SU-DHL-6 (cell line): ENCODE results near the gene VIPR2.

ENCODE experiments used
- H2AFZ ChIP-seq: fragments of 200-600 bp; sonication (generic); 2 replicates; pipeline ENCODE4 v1.6.1; 2014; ENCODE audit warnings: low read depth, mild to moderate bottlenecking, moderate library complexity, mixed read lengths, antibody characterized with exemption, low read length; ENCODE audit not compliant: severe bottlenecking
- H3F3A ChIP-seq: fragments of 200-600 bp; shearing (Covaris generic); 2 replicates; pipeline ENCODE4 v1.6.0; 2016; ENCODE audit warnings: antibody characterized with exemption, mild to moderate bottlenecking; ENCODE audit not compliant: insufficient read depth
- H3K27ac ChIP-seq: fragments of 200-600 bp; sonication (generic); 2 replicates; pipeline ENCODE4 v1.5.1; 2016; ENCODE audit warnings: low read depth, mild to moderate bottlenecking, low read length, moderate library complexity, mixed read lengths
- H3K27me3 ChIP-seq: fragments of 200-600 bp; sonication (generic), shearing (Covaris generic); 2 replicates; pipeline ENCODE4 v1.6.0; 2014; ENCODE audit warnings: mild to moderate bottlenecking, low read length
- H3K36me3 ChIP-seq: fragments of 200-600 bp; sonication (generic); 2 replicates; pipeline ENCODE4 v1.6.1; 2014; ENCODE audit warnings: mild to moderate bottlenecking, low read length, mixed read lengths
- H3K4me2 ChIP-seq: fragments of 300-600, 200-600 bp; shearing (Covaris generic), sonication (generic); 2 replicates; pipeline ENCODE4 v1.6.0; 2014; ENCODE audit warnings: low read length, low read depth, mild to moderate bottlenecking; ENCODE audit not compliant: poor library complexity, severe bottlenecking
- H3K4me3 ChIP-seq: fragments of 200-600 bp; sonication (generic); 2 replicates; pipeline ENCODE4 v1.5.1; 2014; ENCODE audit warnings: antibody characterized with exemption, low read length, mild to moderate bottlenecking, mixed read lengths; ENCODE audit not compliant: insufficient read depth, poor library complexity, severe bottlenecking
- H3K79me2 ChIP-seq: fragments of 200-600 bp; sonication (generic); 2 replicates; pipeline ENCODE4 v1.6.1; 2014; ENCODE audit warnings: mild to moderate bottlenecking, low read length, moderate library complexity; ENCODE audit not compliant: insufficient read depth
- H3K9ac ChIP-seq: fragments of 200-600 bp; sonication (generic); 2 replicates; pipeline ENCODE4 v1.7.0; 2014; ENCODE audit warnings: mild to moderate bottlenecking, low read length
- H3K9me2 ChIP-seq: fragments of 200-600 bp; sonication (generic); replicated peaks from 2 replicates; pipeline ENCODE4 v1.6.1; 2014; ENCODE audit warnings: low read length; ENCODE audit not compliant: insufficient read depth
- H3K9me3 ChIP-seq: fragments of 200-600 bp; sonication (generic); 2 replicates; pipeline ENCODE4 v1.6.1; 2014; ENCODE audit warnings: low read length, mixed read lengths; ENCODE audit not compliant: insufficient read depth
- H4K20me1 ChIP-seq: fragments of 200-600 bp; sonication (generic); 2 replicates; pipeline ENCODE4 v1.6.1; 2014; ENCODE audit warnings: low read depth, mild to moderate bottlenecking, antibody characterized with exemption, low read length, moderate library complexity, mixed read lengths
- CTCF ChIP-seq: fragments of 200-600 bp; sonication (generic); IDR thresholded peaks from one replicate; pipeline ENCODE4 v1.5.1; 2017; ENCODE audit warnings: antibody characterized with exemption, mild to moderate bottlenecking, low read length, moderate library complexity; ENCODE audit not compliant: insufficient read depth, poor library complexity, severe bottlenecking
- EZH2phosphoT487 ChIP-seq: fragments of 200-600 bp; sonication (generic), shearing (Covaris generic); conservative IDR thresholded peaks from 2 replicates; pipeline ENCODE4 v1.6.1; 2018; ENCODE audit warnings: mild to moderate bottlenecking, antibody characterized with exemption, low read length, moderate library complexity, mixed read lengths

VIPR2 gene

GRCh38 chr7:158991824-158992621, 152.6 kb downstream of the VIPR2 start:
- Histone ChIP-seq H3K36me3 (no peaks in the 10 kb centered on the region), H3K79me2 (no peaks in the 10 kb centered on the region), H3K9ac (no peak overlapping the region), H3K4me3 (no peak overlapping the region), H3F3A (no peaks in the 10 kb centered on the region), H2AFZ (no peak overlapping the region), H3K27me3 (no peaks in the 10 kb centered on the region), H3K4me2 (no peak overlapping the region), H3K9me3 (peaks cover 7% of the 10 kb centered on the region; the same call in 1 of the 2 replicates), H4K20me1 (no peaks in the 10 kb centered on the region), H3K27ac (no peak overlapping the region), H3K9me2 (peaks cover 5% of the 10 kb centered on the region; the same call in 1 of the 2 replicates)
- TF ChIP-seq CTCF (no peak), EZH2phosphoT487 (no peak)

GRCh38 chr7:158988996-158989395, 155.7 kb downstream of the VIPR2 start:
- no peak overlapping the region for H3K9ac ChIP-seq
- no peaks in the 10 kb centered on the region for H3K79me2 ChIP-seq
- no peaks in the 10 kb centered on the region for H4K20me1 ChIP-seq
- no peak overlapping the region for H3K27ac ChIP-seq
- TF ChIP-seq CTCF, result no peak
- TF ChIP-seq EZH2phosphoT487, result no peak
- H3K4me3 ChIP-seq, result no peak overlapping the region
- H3K27me3 ChIP-seq, result no peaks in the 10 kb centered on the region
- H2AFZ ChIP-seq, result no peak overlapping the region
- no peak overlapping the region for H3K4me2 ChIP-seq
- no peaks in the 10 kb centered on the region for H3K36me3 ChIP-seq
- peaks cover 5% of the 10 kb centered on the region; the same call in 1 of the 2 replicates for H3K9me2 ChIP-seq
- H3F3A ChIP-seq, result no peaks in the 10 kb centered on the region
- H3K9me3 ChIP-seq, result peaks cover 7% of the 10 kb centered on the region; the same call in 1 of the 2 replicates

GRCh38 chr7:158988302-158988862, 156.3 kb downstream of the VIPR2 start:
- Histone ChIP-seq H3K9ac (no peak overlapping the region), H3K4me3 (no peak overlapping the region), H3K9me3 (peaks cover 12% of the 10 kb centered on the region), H3K27me3 (no peaks in the 10 kb centered on the region), H4K20me1 (no peaks in the 10 kb centered on the region), H2AFZ (no peak overlapping the region), H3F3A (no peaks in the 10 kb centered on the region), H3K36me3 (no peaks in the 10 kb centered on the region), H3K79me2 (no peaks in the 10 kb centered on the region), H3K4me2 (no peak overlapping the region), H3K27ac (no peak overlapping the region), H3K9me2 (peaks cover 5% of the 10 kb centered on the region; the same call in 1 of the 2 replicates)
- TF ChIP-seq CTCF, result no peak
- no peak for TF ChIP-seq EZH2phosphoT487
